HepG2 (cell line): Measurements from ENCODE around the gene PATE1.

Source experiments
- KAT2B ChIP-seq: fragments of 150-350 bp; IDR thresholded peaks from 2 replicates; pipeline ENCODE4 v1.6.1; 2014; ENCODE audit warnings: low read depth, low read length, borderline replicate concordance
- MAZ ChIP-seq, 2 experiments: sonication (generic) in 1 of 2; formaldehyde crosslinking in 1 of 2; IDR thresholded peaks; 2 replicates each; pipeline versions ENCODE4 v1.5.0 to v1.6.1; 2012 to 2020; ENCODE audit warnings: low read depth in 2 of 2, mild to moderate bottlenecking in 2 of 2, borderline replicate concordance in 1 of 2, improper control_type of control experiment in 1 of 2, low read length in 1 of 2, missing genetic modification reagents in 1 of 2, moderate library complexity in 1 of 2
- ZNF33B ChIP-seq: sonication (generic); formaldehyde crosslinking; IDR thresholded peaks from 2 replicates; pipeline ENCODE4 v1.5.1; 2020; ENCODE audit warnings: mild to moderate bottlenecking, missing genetic modification reagents

GRCh38 chr11:125743681-125744080 is 2.4 kb upstream of the PATE1 start:
- TF ChIP-seq KAT2B (no peak), ZNF33B (no peak), MAZ (IDR thresholded peaks at IDR 0.05; ENCODE audit: borderline replicate concordance, low read depth, low read length) (no peak), MAZ (CRISPR knock-in tag; IDR thresholded peaks at IDR 0.05; ENCODE audit: low read depth) (no peak)
